ENCODE data around the gene TXNDC2.

The TXNDC2 gene

GRCh38 chr18:9913526-9914333, 28.0 kb downstream of the TXNDC2 start, which contains the start of gene VAPA:
Gene VAPA, plus strand, starts transcription at chr18:9914016. Its CDS starts 241 bp downstream, at chr18:9914257.
- DNase-seq (ENCODE audit: low read depth), result peak; percentile 73

GRCh38 chr18:9914334-9914583, 28.5 kb downstream of the TXNDC2 start:
- DNase-seq (ENCODE audit: low read depth), result no peak

GRCh38 chr18:9914584-9915290, 29.0 kb downstream of the TXNDC2 start:
- DNase-seq (ENCODE audit: low read depth), result peak; percentile 29

GRCh38 chr18:9915291-9916076, 29.7 kb downstream of the TXNDC2 start:
- no peak for DNase-seq (ENCODE audit: low read depth)

GRCh38 chr18:9916077-9916639, 30.4 kb downstream of the TXNDC2 start:
- DNase-seq (ENCODE audit: low read depth), result no peak

GRCh38 chr18:9916808-9917207, 31.0 kb downstream of the TXNDC2 start:
- no peak for DNase-seq (ENCODE audit: low read depth)

GRCh38 chr18:9918016-9918680, 32.4 kb downstream of the TXNDC2 start:
- DNase-seq (ENCODE audit: low read depth), result no peak

- no peak for DNase-seq (ENCODE audit: low read depth)
These were observed 33.9 kb downstream of the TXNDC2 start for GRCh38 chr18:9919564-9920232.

GRCh38 chr18:9922592-9923311, 37.0 kb downstream of the TXNDC2 start:
- DNase-seq (ENCODE audit: low read depth), result no peak

GRCh38 chr18:9924371-9924943, 38.7 kb downstream of the TXNDC2 start:
- no peak for DNase-seq (ENCODE audit: low read depth)

GRCh38 chr18:9925369-9925768, 39.6 kb downstream of the TXNDC2 start:
- peak; percentile 22 for DNase-seq (ENCODE audit: low read depth)

GRCh38 chr18:9925795-9926194, 40.0 kb downstream of the TXNDC2 start:
- no peak for DNase-seq (ENCODE audit: low read depth)

- DNase-seq (ENCODE audit: low read depth), result no peak
These were observed 40.6 kb downstream of the TXNDC2 start for GRCh38 chr18:9926223-9926894.

GRCh38 chr18:9926977-9927376, 41.2 kb downstream of the TXNDC2 start:
- DNase-seq (ENCODE audit: low read depth), result no peak

- no peak for DNase-seq (ENCODE audit: low read depth)
These were observed 41.8 kb downstream of the TXNDC2 start for GRCh38 chr18:9927392-9928063.

GRCh38 chr18:9928646-9929259, 43.0 kb downstream of the TXNDC2 start:
- no peak for DNase-seq (ENCODE audit: low read depth)

GRCh38 chr18:9930299-9930884, 44.6 kb downstream of the TXNDC2 start:
- DNase-seq (ENCODE audit: low read depth), result no peak

GRCh38 chr18:9931146-9931545, 45.4 kb downstream of the TXNDC2 start:
- no peak for DNase-seq (ENCODE audit: low read depth)
